Keratinocyte (primary cell): Measurements from ENCODE around the gene SLC30A3.

Source experiments
- CTCF ChIP-seq, 3 experiments: IDR thresholded peaks in 1 of 3; conservative IDR thresholded peaks in 1 of 3; optimal IDR thresholded peaks in 1 of 3; 2 replicates in 2 of 3; 3 replicates in 1 of 3; pipeline versions ENCODE3 to v1.5.1; 2011; ENCODE audit warnings: low read length in 3 of 3, mild to moderate bottlenecking in 3 of 3, moderate library complexity in 2 of 3, control low read depth in 1 of 3, inconsistent platforms in 1 of 3; ENCODE audit not compliant: insufficient read depth in 2 of 3; ENCODE audit errors: extremely low read depth in 1 of 3
- EZH2 ChIP-seq: IDR thresholded peaks from one replicate; pipeline ENCODE4 v1.6.1; 2012; ENCODE audit warnings: inconsistent platforms, mild to moderate bottlenecking, low read length, moderate library complexity

DNA sequence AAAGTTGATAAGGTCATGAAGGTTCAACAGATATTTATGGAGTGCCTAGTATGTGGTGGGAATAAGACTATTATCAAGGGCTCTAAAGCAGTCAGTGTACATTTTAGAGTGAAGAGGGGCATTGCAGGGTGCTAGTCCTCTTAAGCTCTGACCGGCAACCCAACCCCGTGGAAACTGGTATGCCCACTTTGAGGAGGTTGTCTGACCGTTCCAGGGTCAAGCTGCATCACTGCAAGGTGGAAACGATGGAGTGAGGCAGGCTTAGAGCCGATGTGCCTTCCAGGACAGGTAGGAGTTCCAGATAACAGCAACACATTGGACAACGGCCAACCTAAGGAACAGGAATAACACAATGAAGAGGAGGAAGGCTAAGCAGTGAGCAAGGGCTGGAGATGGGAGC, 46.8 kb upstream of the SLC30A3 start:
- TF ChIP-seq CTCF (optimal IDR thresholded peaks at IDR 0.05 in 1 of 3, IDR thresholded peaks at IDR 0.05 in 1 of 3, conservative IDR thresholded peaks at IDR 0.05 in 1 of 3; ENCODE audit: extremely low read depth in 1 of 3, insufficient read depth in 2 of 3, low read length in 3 of 3) (no peak), EZH2 (no peak)
